Astrocyte of the cerebellum (primary cell): ENCODE measurements around the gene SPOCK1.

ENCODE experiments used
- DNase-seq: peaks from one replicate; pipeline ENCODE4 v3.0.0-alpha.2; 2011; ENCODE audit warnings: low read depth
- H3K4me3 ChIP-seq: 2 replicates; pipeline ENCODE4 v1.5.1; 2011; ENCODE audit warnings: mild to moderate bottlenecking, low read depth, low read length, moderate library complexity
- CTCF ChIP-seq: IDR thresholded peaks from 2 replicates; pipeline ENCODE4 v1.5.1; 2012; ENCODE audit warnings: low read length, low read depth, moderate library complexity, mild to moderate bottlenecking; ENCODE audit errors: missing control alignments
- in situ Hi-C: cut with HindIII; loops from 2 replicates; pipeline ENCODE4 v1.10.0; 2017; ENCODE audit warnings: low sequenced_read_pairs

Gene SPOCK1

GRCh38 chr5:137221943-137222342, 277.2 kb downstream of the SPOCK1 start:
- in situ Hi-C loops, result no loop called here
- TF ChIP-seq CTCF, result no peak
- no peak for DNase-seq
- no peak overlapping the region for H3K4me3 ChIP-seq

DNA sequence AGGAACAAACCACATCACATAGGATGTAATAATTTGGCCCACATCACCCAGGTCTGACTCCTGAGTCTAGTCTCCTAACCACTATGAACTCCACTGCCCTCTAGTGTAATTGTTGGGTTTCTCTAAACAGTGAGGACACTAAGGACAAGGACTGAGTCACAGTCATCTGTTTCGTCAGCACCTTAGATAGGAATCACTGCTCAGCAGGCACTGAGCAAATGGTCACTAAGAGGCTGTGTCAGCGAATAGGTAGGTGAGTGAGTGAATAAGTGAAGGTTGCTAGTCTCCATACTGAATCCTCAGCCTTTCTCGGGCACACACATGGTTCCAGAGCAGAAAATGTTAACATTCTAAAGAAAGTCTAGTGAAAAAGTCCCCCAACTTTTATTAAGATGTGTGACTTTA, 278.6 kb downstream of the SPOCK1 start:
- no peak for DNase-seq
- no peak overlapping the region for H3K4me3 ChIP-seq
- in situ Hi-C loops, result no loop called here
- TF ChIP-seq CTCF, result peak; percentile 54

- in situ Hi-C loops, result no loop called here
- no peak for DNase-seq
- no peak for TF ChIP-seq CTCF
These were observed 280.2 kb downstream of the SPOCK1 start for GRCh38 chr5:137218896-137219295.

GRCh38 chr5:137218471-137218870, 280.7 kb downstream of the SPOCK1 start:
- no peak for TF ChIP-seq CTCF
- in situ Hi-C loops, result no loop called here
- H3K4me3 ChIP-seq, result no peak overlapping the region
- peak; percentile 70 for DNase-seq

More at GRCh38 chr5:137218896-137219295, 280.2 kb downstream of the SPOCK1 start:
- H3K4me3 ChIP-seq, result no peak overlapping the region

DNA sequence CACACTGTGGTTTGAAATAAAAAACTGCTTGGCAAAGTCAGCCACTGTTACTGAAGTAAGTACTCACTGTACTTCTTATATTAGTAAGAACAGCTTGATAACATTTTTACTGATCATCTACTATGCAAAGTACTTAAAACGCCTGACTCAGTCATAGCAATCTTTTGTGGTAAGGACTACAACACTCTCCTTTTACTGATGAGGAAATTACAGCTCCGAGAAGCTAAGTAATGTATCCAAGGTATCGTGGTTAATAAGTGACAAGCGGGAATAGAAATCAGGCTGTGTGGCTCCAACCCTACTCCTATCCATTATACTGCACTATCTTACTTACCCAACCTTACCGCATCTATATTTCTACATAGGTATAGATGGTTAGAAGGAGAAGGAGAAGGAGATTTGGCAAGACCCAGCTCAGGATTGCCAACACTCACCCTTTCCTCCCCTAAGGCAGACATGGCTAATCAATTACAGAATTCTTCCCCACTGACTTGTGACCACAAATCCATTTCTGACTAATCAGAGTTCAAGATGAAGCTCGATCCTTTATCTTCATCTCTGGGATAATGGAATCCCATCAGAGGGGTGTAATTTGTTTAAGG, 281.4 kb downstream of the SPOCK1 start:
- in situ Hi-C loops, result no loop called here
- no peak for TF ChIP-seq CTCF
- H3K4me3 ChIP-seq, result no peak overlapping the region
- DNase-seq, result no peak

- no peak for TF ChIP-seq CTCF
- in situ Hi-C loops, result no loop called here
- no peak overlapping the region for H3K4me3 ChIP-seq
- DNase-seq, result no peak
These were observed 282.0 kb downstream of the SPOCK1 start for GRCh38 chr5:137216976-137217598.
